Measurements from ENCODE around the gene SPOPL.

The SPOPL gene

GRCh38 chr2:138554123-138554522 lies 52.6 kb downstream of the SPOPL start:
- Histone ChIP-seq H3K27ac (ENCODE audit: low read depth, low read length) (no peak overlapping the region), H3K9ac (ENCODE audit: low read depth, low read length) (no peak overlapping the region), H3K9me3 (ENCODE audit: control insufficient read depth, insufficient read depth, low read length) (no peaks in the 10 kb centered on the region), H3K27me3 (ENCODE audit: control insufficient read depth, insufficient read depth, low read length) (no peaks in the 10 kb centered on the region), H3K4me1 (ENCODE audit: control insufficient read depth, insufficient read depth, low read length) (peaks cover 5% of the 10 kb centered on the region; the same call in 1 of the 2 replicates), H3K4me3 (ENCODE audit: low read depth, low read length) (no peak overlapping the region), H3K36me3 (ENCODE audit: control insufficient read depth, insufficient read depth, low read length) (peaks cover 31% of the 10 kb centered on the region)

DNA sequence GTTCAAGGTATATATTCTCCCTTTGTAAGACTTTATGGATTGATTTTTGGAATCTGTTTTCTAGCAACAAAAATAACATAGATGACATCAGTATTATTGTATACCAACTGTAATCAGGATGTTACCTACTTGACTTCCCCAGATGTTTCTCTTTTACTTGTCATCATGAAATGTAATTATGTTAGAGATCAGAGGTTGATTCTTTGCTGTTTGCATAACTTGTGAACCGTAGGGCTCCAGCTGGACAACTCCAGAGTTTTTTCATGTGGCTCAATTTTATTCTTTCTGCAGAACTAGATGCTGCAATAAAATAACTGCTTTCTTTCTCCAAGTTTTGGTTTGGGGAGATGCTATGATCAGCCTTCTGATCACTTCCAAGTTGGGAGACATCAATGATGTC lies 58.1 kb downstream of the SPOPL start:
- H3K27ac ChIP-seq (ENCODE audit: low read depth, low read length): no peak overlapping the region
- no peaks in the 10 kb centered on the region for H3K27me3 ChIP-seq (ENCODE audit: control insufficient read depth, insufficient read depth, low read length)
- H3K9ac ChIP-seq (ENCODE audit: low read depth, low read length): no peak overlapping the region
- H3K9me3 ChIP-seq (ENCODE audit: control insufficient read depth, insufficient read depth, low read length): no peaks in the 10 kb centered on the region
- no peaks in the 10 kb centered on the region for H3K4me1 ChIP-seq (ENCODE audit: control insufficient read depth, insufficient read depth, low read length)
- H3K4me3 ChIP-seq (ENCODE audit: low read depth, low read length): no peak overlapping the region
- peaks cover 47% of the 10 kb centered on the region for H3K36me3 ChIP-seq (ENCODE audit: control insufficient read depth, insufficient read depth, low read length)

- Histone ChIP-seq H3K27ac (ENCODE audit: low read depth, low read length) (no peak overlapping the region), H3K36me3 (ENCODE audit: control insufficient read depth, insufficient read depth, low read length) (peaks cover 60% of the 10 kb centered on the region), H3K9me3 (ENCODE audit: control insufficient read depth, insufficient read depth, low read length) (no peaks in the 10 kb centered on the region), H3K9ac (ENCODE audit: low read depth, low read length) (no peak overlapping the region), H3K4me1 (ENCODE audit: control insufficient read depth, insufficient read depth, low read length) (no peaks in the 10 kb centered on the region), H3K27me3 (ENCODE audit: control insufficient read depth, insufficient read depth, low read length) (no peaks in the 10 kb centered on the region), H3K4me3 (ENCODE audit: low read depth, low read length) (no peak overlapping the region)
Observed at GRCh38 chr2:138564586-138565229, 63.1 kb downstream of the SPOPL start.

- H3K4me3 ChIP-seq (ENCODE audit: low read depth, low read length): no peak overlapping the region
- peaks cover 66% of the 10 kb centered on the region for H3K36me3 ChIP-seq (ENCODE audit: control insufficient read depth, insufficient read depth, low read length)
- H3K9me3 ChIP-seq (ENCODE audit: control insufficient read depth, insufficient read depth, low read length): no peaks in the 10 kb centered on the region
- H3K27ac ChIP-seq (ENCODE audit: low read depth, low read length): no peak overlapping the region
- no peaks in the 10 kb centered on the region for H3K27me3 ChIP-seq (ENCODE audit: control insufficient read depth, insufficient read depth, low read length)
- no peak overlapping the region for H3K9ac ChIP-seq (ENCODE audit: low read depth, low read length)
- no peaks in the 10 kb centered on the region for H3K4me1 ChIP-seq (ENCODE audit: control insufficient read depth, insufficient read depth, low read length)
Observed at GRCh38 chr2:138565230-138565598, 63.6 kb downstream of the SPOPL start.

GRCh38 chr2:138572318-138572717 lies 70.7 kb downstream of the SPOPL start:
- Histone ChIP-seq H3K4me3 (ENCODE audit: low read depth, low read length) (no peak overlapping the region), H3K4me1 (ENCODE audit: control insufficient read depth, insufficient read depth, low read length) (no peaks in the 10 kb centered on the region), H3K27me3 (ENCODE audit: control insufficient read depth, insufficient read depth, low read length) (no peaks in the 10 kb centered on the region), H3K9me3 (ENCODE audit: control insufficient read depth, insufficient read depth, low read length) (no peaks in the 10 kb centered on the region), H3K9ac (ENCODE audit: low read depth, low read length) (no peak overlapping the region), H3K27ac (ENCODE audit: low read depth, low read length) (no peak overlapping the region), H3K36me3 (ENCODE audit: control insufficient read depth, insufficient read depth, low read length) (peaks cover 29% of the 10 kb centered on the region)

- Histone ChIP-seq H3K27me3 (ENCODE audit: control insufficient read depth, insufficient read depth, low read length) (no peaks in the 10 kb centered on the region), H3K9ac (ENCODE audit: low read depth, low read length) (no peak overlapping the region), H3K4me3 (ENCODE audit: low read depth, low read length) (no peak overlapping the region), H3K27ac (ENCODE audit: low read depth, low read length) (no peak overlapping the region), H3K4me1 (ENCODE audit: control insufficient read depth, insufficient read depth, low read length) (no peaks in the 10 kb centered on the region), H3K9me3 (ENCODE audit: control insufficient read depth, insufficient read depth, low read length) (no peaks in the 10 kb centered on the region), H3K36me3 (ENCODE audit: control insufficient read depth, insufficient read depth, low read length) (no peaks in the 10 kb centered on the region)
Observed at GRCh38 chr2:138577066-138577465, 75.5 kb downstream of the SPOPL start.

DNA sequence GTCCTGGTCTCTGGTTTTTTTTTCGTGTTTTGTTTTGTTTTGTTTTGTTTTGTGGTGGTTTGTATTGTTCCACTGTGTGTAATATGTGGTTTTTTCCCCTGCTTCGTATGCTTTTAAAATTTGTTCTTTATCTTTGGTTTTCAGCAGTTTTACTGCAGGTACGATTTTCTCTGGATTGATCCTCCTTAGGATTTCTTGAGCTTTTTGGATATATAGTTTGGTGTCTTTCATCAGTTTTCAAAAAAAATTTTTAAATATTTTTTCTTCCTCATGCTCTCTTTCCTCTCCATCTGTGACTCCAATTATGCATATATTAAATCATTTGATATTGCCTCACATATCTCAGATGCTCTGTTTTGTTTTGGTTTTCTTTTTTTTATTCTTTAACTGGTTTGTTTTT lies 78.0 kb downstream of the SPOPL start:
- Histone ChIP-seq H3K9ac (ENCODE audit: low read depth, low read length) (no peak overlapping the region), H3K4me1 (ENCODE audit: control insufficient read depth, insufficient read depth, low read length) (no peaks in the 10 kb centered on the region), H3K36me3 (ENCODE audit: control insufficient read depth, insufficient read depth, low read length) (no peaks in the 10 kb centered on the region), H3K9me3 (ENCODE audit: control insufficient read depth, insufficient read depth, low read length) (no peaks in the 10 kb centered on the region), H3K27ac (ENCODE audit: low read depth, low read length) (no peak overlapping the region), H3K4me3 (ENCODE audit: low read depth, low read length) (no peak overlapping the region), H3K27me3 (ENCODE audit: control insufficient read depth, insufficient read depth, low read length) (no peaks in the 10 kb centered on the region)

GRCh38 chr2:138581909-138582308 lies 80.3 kb downstream of the SPOPL start:
- Histone ChIP-seq H3K9me3 (ENCODE audit: control insufficient read depth, insufficient read depth, low read length) (no peaks in the 10 kb centered on the region), H3K27me3 (ENCODE audit: control insufficient read depth, insufficient read depth, low read length) (no peaks in the 10 kb centered on the region), H3K4me3 (ENCODE audit: low read depth, low read length) (no peak overlapping the region), H3K9ac (ENCODE audit: low read depth, low read length) (no peak overlapping the region), H3K4me1 (ENCODE audit: control insufficient read depth, insufficient read depth, low read length) (no peaks in the 10 kb centered on the region), H3K27ac (ENCODE audit: low read depth, low read length) (no peak overlapping the region), H3K36me3 (ENCODE audit: control insufficient read depth, insufficient read depth, low read length) (no peaks in the 10 kb centered on the region)

GRCh38 chr2:138589663-138590062 lies 88.1 kb downstream of the SPOPL start:
- H3K4me1 ChIP-seq (ENCODE audit: control insufficient read depth, insufficient read depth, low read length): no peaks in the 10 kb centered on the region
- no peak overlapping the region for H3K27ac ChIP-seq (ENCODE audit: low read depth, low read length)

GRCh38 chr2:138596403-138596802 lies 94.8 kb downstream of the SPOPL start:
- no peaks in the 10 kb centered on the region for H3K9me3 ChIP-seq (ENCODE audit: control insufficient read depth, insufficient read depth, low read length)
- H3K27ac ChIP-seq (ENCODE audit: low read depth, low read length): no peak overlapping the region
- H3K27me3 ChIP-seq (ENCODE audit: control insufficient read depth, insufficient read depth, low read length): no peaks in the 10 kb centered on the region
- H3K9ac ChIP-seq (ENCODE audit: low read depth, low read length): no peak overlapping the region
- no peaks in the 10 kb centered on the region; the same call in 1 of the 2 replicates for H3K4me1 ChIP-seq (ENCODE audit: control insufficient read depth, insufficient read depth, low read length)
- H3K4me3 ChIP-seq (ENCODE audit: low read depth, low read length): no peak overlapping the region
- H3K36me3 ChIP-seq (ENCODE audit: control insufficient read depth, insufficient read depth, low read length): no peaks in the 10 kb centered on the region

More at GRCh38 chr2:138589663-138590062, 88.1 kb downstream of the SPOPL start:
- Histone ChIP-seq H3K27me3 (ENCODE audit: control insufficient read depth, insufficient read depth, low read length) (no peaks in the 10 kb centered on the region), H3K4me3 (ENCODE audit: low read depth, low read length) (no peak overlapping the region), H3K9ac (ENCODE audit: low read depth, low read length) (no peak overlapping the region), H3K36me3 (ENCODE audit: control insufficient read depth, insufficient read depth, low read length) (no peaks in the 10 kb centered on the region), H3K9me3 (ENCODE audit: control insufficient read depth, insufficient read depth, low read length) (no peaks in the 10 kb centered on the region)

DNA sequence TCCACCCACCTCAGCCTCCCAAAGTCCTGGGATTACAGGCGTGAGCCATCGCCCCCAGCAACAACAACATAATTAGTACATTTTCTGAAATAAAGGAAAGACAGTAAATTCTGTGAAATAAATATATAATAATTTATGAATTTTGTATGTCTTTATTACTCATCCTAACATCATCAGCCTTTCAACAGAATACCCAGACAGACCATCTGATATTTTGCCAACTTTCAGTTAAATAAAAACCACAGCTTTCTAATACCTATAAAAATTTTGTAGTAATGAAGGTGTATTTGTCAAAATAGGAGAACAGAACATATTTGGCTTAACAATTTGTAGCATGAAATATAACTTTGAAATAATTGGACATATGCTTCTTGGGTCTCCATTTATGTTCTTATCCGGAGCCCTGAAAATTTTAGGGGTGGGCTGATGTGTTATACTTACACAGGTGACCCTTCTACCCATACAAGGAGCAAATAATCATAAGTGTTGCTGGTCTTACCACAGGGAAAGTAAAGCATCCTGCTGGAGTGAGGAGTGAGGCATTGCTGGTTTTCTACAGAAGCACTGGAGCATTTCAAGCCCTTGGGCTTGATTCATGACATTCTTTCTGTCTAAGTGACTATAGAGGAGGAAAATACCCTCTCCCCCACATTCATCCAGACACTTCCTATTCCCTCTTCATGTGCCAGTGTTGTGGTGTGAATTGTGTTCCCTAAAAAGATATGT lies 99.3 kb downstream of the SPOPL start:
- Histone ChIP-seq H3K4me1 (ENCODE audit: control insufficient read depth, insufficient read depth, low read length) (no peaks in the 10 kb centered on the region; the same call in 1 of the 2 replicates), H3K9me3 (ENCODE audit: control insufficient read depth, insufficient read depth, low read length) (no peaks in the 10 kb centered on the region), H3K27ac (ENCODE audit: low read depth, low read length) (no peak overlapping the region), H3K4me3 (ENCODE audit: low read depth, low read length) (no peak overlapping the region), H3K27me3 (ENCODE audit: control insufficient read depth, insufficient read depth, low read length) (no peaks in the 10 kb centered on the region), H3K36me3 (ENCODE audit: control insufficient read depth, insufficient read depth, low read length) (no peaks in the 10 kb centered on the region), H3K9ac (ENCODE audit: low read depth, low read length) (no peak overlapping the region)
